MCF 10A (cell line): ENCODE results near the gene ZNF423. TPM values are rescaled to one million over a fixed set of nuclear protein-coding genes. Genes with fewer than 3 reads are reported as not detected.

Source experiments
- BruUV-seq: library from RNA; stranded (reverse); fragments of 400-500 nt; replicated peaks from 2 replicates; lab custom pipeline; 2021; lab: Mats Ljungman, UMichigan
- CTCF ChIA-PET: fragments of 300-600 bp; sonication (Branson Sonifier 250); formaldehyde crosslinking; extraction: SDS; loops from one replicate; lab custom pipeline; 2021; ENCODE audit warnings: antibody characterized with exemption, inconsistent platforms; lab: Yijun Ruan, JAX
- POLR2A ChIA-PET: fragments of 300-600, 350-650 bp; sonication (Branson Sonifier 250); formaldehyde crosslinking; extraction: SDS; loops from one replicate; lab custom pipeline; 2020; ENCODE audit warnings: antibody characterized with exemption, inconsistent platforms; lab: Yijun Ruan, JAX
- DNase-seq: peaks from one replicate; pipeline ENCODE4 v3.0.0-alpha.2; 2018; ENCODE audit not compliant: unreplicated experiment
- H3K27ac Mint-ChIP-seq: one replicate; pipeline ENCODE4 v1.8.0; 2022; ENCODE audit warnings: mild to moderate bottlenecking, low read depth, mixed read lengths; ENCODE audit not compliant: unreplicated experiment
- H3K27me3 Mint-ChIP-seq: one replicate; pipeline ENCODE4 v1.8.0; 2022; ENCODE audit warnings: mixed read lengths; ENCODE audit not compliant: insufficient read depth, unreplicated experiment
- H3K36me3 Mint-ChIP-seq: one replicate; pipeline ENCODE4 v1.8.0; 2022; ENCODE audit warnings: mild to moderate bottlenecking, moderate library complexity, mixed read lengths; ENCODE audit not compliant: insufficient read depth, unreplicated experiment
- H3K4me1 Mint-ChIP-seq: one replicate; pipeline ENCODE4 v1.8.0; 2022; ENCODE audit warnings: mixed read lengths; ENCODE audit not compliant: insufficient read depth, unreplicated experiment
- H3K4me3 Mint-ChIP-seq: one replicate; pipeline ENCODE4 v1.8.0; 2022; ENCODE audit warnings: mild to moderate bottlenecking, moderate library complexity, mixed read lengths; ENCODE audit not compliant: unreplicated experiment
- H3K9me3 Mint-ChIP-seq: one replicate; pipeline ENCODE4 v1.8.0; 2022; ENCODE audit warnings: mixed read lengths; ENCODE audit not compliant: unreplicated experiment
- intact Hi-C: fragments of 100-400 bp; cut with micrococcal nuclease; formaldehyde crosslinking; loops from 2 replicates; pipeline ENCODE4 v1.14.1; 2022
- total RNA-seq: library from RNA; stranded (reverse); gene quantifications from 2 replicates; pipeline ENCODE4 v1.2.3, GENCODE V29; 2022
- TF ChIP-seq, protein P1 (sequence below): fragments of 200-600 bp; IDR thresholded peaks from one replicate; pipeline ENCODE4 v1.8.0; 2022; ENCODE audit warnings: antibody characterized with exemption, mild to moderate bottlenecking; ENCODE audit not compliant: unreplicated experiment

ZNF423 gene
- total RNA-seq, 1 experiment from 2014 or later, result not detected

DNA sequence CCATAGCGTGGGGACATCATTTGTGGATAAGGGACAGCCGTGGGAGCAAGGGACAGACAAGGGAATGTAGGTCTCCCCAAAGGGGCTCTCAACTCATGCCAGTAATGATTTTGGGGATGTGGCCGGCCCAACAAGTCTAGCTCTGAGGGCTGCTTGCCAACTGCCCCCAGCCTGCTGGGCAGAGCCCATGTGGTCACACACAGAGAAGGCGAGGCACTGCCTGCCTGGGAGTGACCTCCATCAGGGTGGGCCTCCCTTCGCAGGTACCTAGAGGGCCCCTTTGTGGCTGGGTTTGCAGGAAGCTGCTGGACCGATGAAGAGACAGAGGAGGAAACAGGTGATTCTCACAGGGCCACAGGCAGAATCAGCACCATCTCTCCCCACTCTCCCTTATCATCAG lies 305.2 kb downstream of the ZNF423 start:
- no TSS peak for BruUV-seq
- Mint-ChIP-seq H3K27ac (no peak overlapping the region), H3K4me1 (peaks cover 6% of the 10 kb centered on the region), H3K9me3 (no peaks in the 10 kb centered on the region), H3K36me3 (peaks cover 5% of the 10 kb centered on the region), H3K27me3 (peaks cover 54% of the 10 kb centered on the region), H3K4me3 (no peak overlapping the region)
- ChIA-PET CTCF (interaction anchor here (0.6 kb wide), 2 partner anchors 40 to 277 kb away, joined by 3 read pairs; no protein-coding TSS in a partner anchor), POLR2A (no interaction called here)
- no peak for DNase-seq
- intact Hi-C loops, result no loop called here
- TF ChIP-seq, protein P1, sequence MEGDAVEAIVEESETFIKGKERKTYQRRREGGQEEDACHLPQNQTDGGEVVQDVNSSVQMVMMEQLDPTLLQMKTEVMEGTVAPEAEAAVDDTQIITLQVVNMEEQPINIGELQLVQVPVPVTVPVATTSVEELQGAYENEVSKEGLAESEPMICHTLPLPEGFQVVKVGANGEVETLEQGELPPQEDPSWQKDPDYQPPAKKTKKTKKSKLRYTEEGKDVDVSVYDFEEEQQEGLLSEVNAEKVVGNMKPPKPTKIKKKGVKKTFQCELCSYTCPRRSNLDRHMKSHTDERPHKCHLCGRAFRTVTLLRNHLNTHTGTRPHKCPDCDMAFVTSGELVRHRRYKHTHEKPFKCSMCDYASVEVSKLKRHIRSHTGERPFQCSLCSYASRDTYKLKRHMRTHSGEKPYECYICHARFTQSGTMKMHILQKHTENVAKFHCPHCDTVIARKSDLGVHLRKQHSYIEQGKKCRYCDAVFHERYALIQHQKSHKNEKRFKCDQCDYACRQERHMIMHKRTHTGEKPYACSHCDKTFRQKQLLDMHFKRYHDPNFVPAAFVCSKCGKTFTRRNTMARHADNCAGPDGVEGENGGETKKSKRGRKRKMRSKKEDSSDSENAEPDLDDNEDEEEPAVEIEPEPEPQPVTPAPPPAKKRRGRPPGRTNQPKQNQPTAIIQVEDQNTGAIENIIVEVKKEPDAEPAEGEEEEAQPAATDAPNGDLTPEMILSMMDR, result no peak

DNA sequence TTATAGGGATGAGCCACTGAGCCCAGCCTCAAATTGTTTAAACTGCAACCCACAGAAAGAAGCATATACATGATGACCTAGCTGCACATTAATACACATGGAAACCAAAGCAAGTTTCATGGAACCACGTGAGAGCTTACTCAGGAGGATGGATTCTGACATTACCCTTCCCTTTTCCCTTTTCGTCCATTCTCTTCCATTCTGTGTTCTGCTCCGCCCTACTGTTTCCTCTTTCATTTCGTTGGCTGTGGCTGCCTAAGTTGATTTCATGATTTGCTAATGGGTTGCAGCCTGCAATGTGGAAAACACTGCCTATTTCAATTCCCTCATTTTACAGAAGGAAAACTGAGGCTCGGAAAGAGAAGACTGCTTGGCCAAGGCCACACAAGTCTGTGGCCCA lies 305.8 kb downstream of the ZNF423 start:
- TF ChIP-seq, protein P1, result no peak
- H3K27me3 Mint-ChIP-seq, result peaks cover 54% of the 10 kb centered on the region

DNA sequence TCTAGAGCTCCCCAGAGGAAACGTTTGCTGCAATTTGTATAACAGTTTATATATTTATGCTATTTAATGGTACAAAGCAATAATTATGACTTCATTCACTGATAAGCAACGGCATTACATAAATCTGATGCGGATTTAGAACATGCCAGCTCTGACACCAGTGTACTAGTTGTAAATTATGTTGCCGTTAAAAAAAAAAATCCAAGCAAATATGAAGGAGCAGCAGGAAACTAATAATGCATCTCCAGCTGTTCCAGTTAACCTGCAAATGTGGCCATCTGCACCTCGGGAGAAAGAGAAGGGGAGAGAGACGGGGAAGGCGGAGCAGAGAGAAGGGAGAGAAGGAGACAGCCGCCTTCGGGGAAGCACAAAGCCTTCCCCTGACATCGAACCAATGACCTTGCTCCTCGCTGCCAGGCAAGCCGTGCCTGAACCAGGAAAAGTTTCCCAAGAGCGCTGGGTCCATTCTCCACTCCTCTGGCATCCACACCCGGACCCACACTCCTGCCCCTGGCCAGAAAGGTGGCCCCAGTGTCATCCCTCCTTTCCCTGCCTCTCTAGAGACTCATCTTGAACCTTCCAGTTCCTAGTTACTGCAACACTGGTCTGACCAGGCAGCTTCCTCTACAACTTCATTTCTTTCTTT lies 307.5 kb downstream of the ZNF423 start:
- peaks cover 6% of the 10 kb centered on the region for H3K4me1 Mint-ChIP-seq
- ChIA-PET POLR2A (interaction anchor here (1.0 kb wide), 1 partner anchor 686 kb away, joined by 3 read pairs; no protein-coding TSS in a partner anchor), CTCF (interaction anchor here (0.6 kb wide), 1 partner anchor 716 kb away, joined by 4 read pairs; no protein-coding TSS in a partner anchor)
- TF ChIP-seq, protein P1, result no peak
- no peak for DNase-seq
- no peak overlapping the region for H3K4me3 Mint-ChIP-seq
- H3K36me3 Mint-ChIP-seq, result peaks cover 5% of the 10 kb centered on the region
- intact Hi-C loops, result no loop called here
- peaks cover 70% of the 10 kb centered on the region for H3K27me3 Mint-ChIP-seq
- no peak overlapping the region for H3K27ac Mint-ChIP-seq
- no peaks in the 10 kb centered on the region for H3K9me3 Mint-ChIP-seq
- BruUV-seq, result no TSS peak

More for the DNA sequence above, 305.8 kb downstream of the ZNF423 start:
- CTCF ChIA-PET, result interaction anchor here (0.6 to 0.9 kb wide), 2 partner anchors 8 to 277 kb away, joined by 3 to 4 read pairs; no protein-coding TSS in a partner anchor
- intact Hi-C loops, result no loop called here
- POLR2A ChIA-PET, result interaction anchor here (0.6 kb wide), 1 partner anchor 114 kb away, joined by 3 read pairs; no protein-coding TSS in a partner anchor
- peaks cover 6% of the 10 kb centered on the region for H3K4me1 Mint-ChIP-seq
- H3K36me3 Mint-ChIP-seq, result peaks cover 5% of the 10 kb centered on the region
- DNase-seq, result no peak
- no peak overlapping the region for H3K4me3 Mint-ChIP-seq
- H3K27ac Mint-ChIP-seq, result no peak overlapping the region
- no peaks in the 10 kb centered on the region for H3K9me3 Mint-ChIP-seq
- no TSS peak for BruUV-seq

DNA sequence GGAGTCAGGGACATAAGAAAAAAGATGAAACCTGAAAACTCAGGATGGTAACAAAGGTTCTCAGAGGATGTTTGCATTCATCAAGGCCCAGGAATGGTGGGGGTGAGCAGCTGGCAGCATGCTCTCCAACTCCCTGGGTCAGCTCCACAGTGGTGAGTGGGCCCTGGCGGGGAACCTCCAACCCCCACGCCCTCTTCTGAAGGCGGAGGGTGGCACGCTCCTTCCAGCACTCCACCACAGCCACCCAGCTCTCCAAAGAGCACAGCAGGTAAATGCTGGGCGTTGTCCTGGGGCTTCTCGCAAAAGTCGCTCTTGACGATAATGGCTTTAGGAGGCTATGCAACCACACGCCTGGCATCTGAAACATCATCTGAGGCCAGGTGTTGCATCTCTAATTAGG lies 308.5 kb downstream of the ZNF423 start:
- peaks cover 70% of the 10 kb centered on the region for H3K27me3 Mint-ChIP-seq
- no peak for DNase-seq
- H3K9me3 Mint-ChIP-seq, result no peaks in the 10 kb centered on the region
- peaks cover 5% of the 10 kb centered on the region for H3K36me3 Mint-ChIP-seq
- H3K4me3 Mint-ChIP-seq, result no peak overlapping the region
- no peak overlapping the region for H3K27ac Mint-ChIP-seq
- ChIA-PET CTCF (interaction anchor here (0.6 kb wide), 1 partner anchor 23 kb away, joined by 6 read pairs; no protein-coding TSS in a partner anchor), POLR2A (no interaction called here)
- H3K4me1 Mint-ChIP-seq, result peaks cover 6% of the 10 kb centered on the region
- TF ChIP-seq, protein P1, result no peak
- BruUV-seq, result no TSS peak
- intact Hi-C loops, result no loop called here
